Skin of body (tissue), 2 donors: ENCODE data around the gene ELL2. TPM values are rescaled to one million over a fixed set of nuclear protein-coding genes. Genes with fewer than 3 reads are reported as not detected.

Experiments used
- DNase-seq: peaks from one replicate; lab custom pipeline; 2025; lab: John Stamatoyannopoulos, UW
- total RNA-seq: library from RNA; depleted of rRNA; stranded (reverse); fragments of >200 nt; gene quantifications from one replicate; pipeline ENCODE4 v1.2.3, GENCODE V29; 2014

The ELL2 gene
- total RNA-seq, 1 donor from 2014 or later: 61.1 TPM

DNA sequence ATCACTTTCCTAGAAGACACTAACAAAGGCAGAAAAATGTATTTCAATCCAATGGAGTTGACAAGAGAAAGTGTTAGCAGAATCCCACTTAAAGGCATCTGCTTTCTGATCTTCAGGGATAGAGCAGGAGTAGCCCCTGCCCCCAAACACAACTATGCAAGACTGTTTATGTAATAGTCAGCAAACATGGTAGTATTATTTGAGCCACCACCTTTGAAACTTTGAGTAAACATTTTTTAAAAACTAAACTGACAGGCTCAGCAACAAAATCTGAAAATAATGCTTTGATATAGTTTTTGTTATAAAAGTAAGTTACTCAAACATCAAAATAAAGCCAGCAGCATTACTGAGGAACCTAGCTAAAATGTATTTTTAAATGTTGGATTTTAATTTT is 4.8 kb downstream of the ELL2 start:
- DNase-seq: no peak

GRCh38 chr5:95956021-95956899 is 5.4 kb downstream of the ELL2 start:
- no peak for DNase-seq

GRCh38 chr5:95954716-95955115 is 6.9 kb downstream of the ELL2 start:
- no peak for DNase-seq

GRCh38 chr5:95953021-95953702 is 8.5 kb downstream of the ELL2 start:
- DNase-seq: no peak

DNA sequence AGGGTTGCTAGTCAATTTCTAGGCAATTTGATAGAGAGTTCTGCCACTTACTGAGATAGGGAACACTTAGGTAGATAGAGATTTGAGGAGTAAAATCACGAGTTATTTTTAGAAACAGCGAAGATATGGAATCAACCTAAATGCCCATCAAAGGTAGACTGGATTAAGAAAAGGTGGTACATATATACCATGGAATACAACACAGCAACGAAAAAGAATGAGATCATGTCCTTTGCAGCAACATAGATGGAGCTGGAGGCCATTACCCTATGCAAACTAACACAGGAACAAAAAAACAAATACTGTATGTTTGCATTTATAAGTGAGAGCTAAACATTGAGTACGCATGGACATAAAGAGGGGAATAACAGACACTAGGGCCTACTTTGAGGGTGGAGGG is 9.7 kb downstream of the ELL2 start:
- no peak for DNase-seq

GRCh38 chr5:95949810-95950209 is 11.8 kb downstream of the ELL2 start:
- DNase-seq: no peak

GRCh38 chr5:95948631-95949030 is 13.0 kb downstream of the ELL2 start:
- no peak for DNase-seq

DNA sequence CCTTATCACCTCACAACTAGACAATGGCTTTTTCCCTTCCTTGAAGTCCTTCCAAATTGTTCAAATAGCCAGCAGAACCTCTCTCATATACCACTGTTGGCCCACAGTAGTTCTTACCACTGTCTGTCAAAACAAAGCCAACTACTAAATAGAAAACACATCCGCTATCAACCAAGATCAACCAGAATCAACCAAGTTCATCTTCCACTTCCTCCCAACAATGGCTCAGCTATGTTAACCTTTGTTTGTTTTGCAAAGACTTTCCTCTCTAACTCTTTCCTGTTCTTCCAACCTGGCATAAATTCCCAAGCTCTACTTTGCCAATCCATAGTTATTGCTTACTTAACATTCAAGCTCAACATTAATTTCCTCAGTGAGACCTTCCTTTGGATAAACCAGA is 15.2 kb downstream of the ELL2 start:
- DNase-seq: no peak

DNA sequence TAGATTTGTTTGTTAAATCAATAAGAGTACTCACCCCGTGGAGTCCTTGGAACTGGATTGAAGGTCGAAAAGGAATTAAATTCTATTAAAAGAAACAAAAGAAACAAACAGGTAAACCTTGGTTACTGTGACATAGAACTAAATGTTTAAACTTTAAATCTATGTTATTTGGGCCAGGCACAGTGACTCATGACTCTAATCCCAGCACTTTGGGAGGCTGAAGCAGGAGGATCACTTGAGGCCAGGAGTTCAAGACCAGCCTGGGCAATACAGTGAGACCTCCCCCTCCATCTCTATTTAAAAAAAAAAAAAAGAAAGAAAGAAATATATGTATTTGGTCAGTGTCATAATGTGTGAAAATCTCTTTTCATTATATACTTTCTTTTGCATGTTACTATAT is 18.7 kb downstream of the ELL2 start:
- no peak for DNase-seq

GRCh38 chr5:95942414-95942813 is 19.2 kb downstream of the ELL2 start:
- DNase-seq: no peak

DNA sequence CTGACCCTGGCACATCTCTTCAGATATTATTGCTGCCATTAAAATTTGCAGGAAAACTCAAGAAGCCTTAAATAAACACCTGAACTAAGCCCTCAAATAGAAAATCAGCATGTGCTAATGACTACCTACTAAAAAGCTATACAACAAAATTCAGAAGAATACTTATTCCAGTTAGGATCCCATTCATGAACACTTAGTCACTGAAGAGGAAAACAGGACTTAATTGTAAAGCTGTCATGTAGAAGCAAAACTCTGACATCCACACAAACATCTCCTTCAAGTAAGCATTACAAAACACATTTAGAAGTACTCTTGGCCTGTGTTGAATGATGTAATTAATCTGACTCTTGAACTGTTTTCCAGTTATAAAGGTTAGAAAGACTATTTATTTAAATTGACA is 19.9 kb downstream of the ELL2 start:
- DNase-seq: no peak

DNA sequence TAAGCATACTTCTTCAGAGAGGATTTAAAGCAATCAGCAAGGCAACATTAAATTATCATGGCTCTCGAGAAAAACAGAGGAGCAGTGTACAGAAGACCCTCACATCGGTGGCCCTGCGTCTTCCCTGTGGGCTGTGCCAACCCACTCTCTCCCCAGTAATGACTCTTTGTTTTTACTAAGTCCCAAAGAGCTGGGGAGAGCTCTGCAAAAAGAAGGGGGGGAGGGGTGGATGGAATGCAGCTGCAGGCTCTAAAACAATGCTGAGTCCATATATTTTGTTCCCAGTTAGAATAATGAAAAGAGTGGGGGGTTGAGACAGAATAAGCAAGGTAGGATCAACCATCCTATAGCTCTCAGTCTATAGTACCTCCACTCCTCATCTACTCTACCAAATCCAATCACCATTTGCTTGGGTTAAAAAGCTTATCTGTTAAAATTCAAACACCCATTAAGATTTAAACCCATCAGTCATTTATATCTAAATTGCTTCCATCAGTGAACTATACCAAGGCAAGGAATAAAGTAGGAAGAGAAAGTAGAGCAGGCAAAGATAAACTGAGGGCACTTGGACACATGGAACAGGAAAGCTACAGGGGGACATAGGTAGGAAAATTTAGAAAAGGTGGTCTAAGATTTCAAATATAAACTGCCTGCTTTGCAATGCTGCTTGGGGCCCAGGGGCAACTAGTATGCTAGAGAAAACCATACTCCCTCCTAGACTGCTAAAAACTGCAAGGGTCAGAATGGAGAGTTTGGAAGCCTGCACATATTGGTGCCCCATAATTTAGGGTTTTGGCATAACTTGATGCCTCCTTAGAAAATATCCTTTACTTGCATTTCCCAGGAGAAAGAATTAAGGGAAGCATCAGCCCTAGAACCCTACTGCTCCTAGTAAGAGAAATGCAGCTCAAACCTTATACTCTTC is 20.6 kb downstream of the ELL2 start:
- DNase-seq: no peak

DNA sequence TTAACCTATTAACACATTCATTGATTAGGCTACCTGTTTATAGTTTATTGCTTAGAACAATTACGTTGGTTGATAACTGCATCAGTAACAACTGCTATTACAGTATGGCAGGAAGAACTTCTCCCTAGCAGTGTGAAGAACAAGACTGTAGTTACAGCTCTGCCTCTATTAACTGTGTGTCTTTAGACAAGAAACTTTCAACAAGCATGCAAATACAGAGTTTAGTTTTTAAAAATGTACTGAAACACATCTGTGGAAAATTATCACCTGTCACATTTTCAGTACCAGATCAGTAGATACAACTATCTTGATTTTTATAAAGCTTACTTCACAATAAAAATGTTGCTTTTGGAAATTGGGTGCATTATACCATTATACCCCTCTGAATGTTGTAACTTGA is 22.2 kb downstream of the ELL2 start:
- no peak for DNase-seq

DNA sequence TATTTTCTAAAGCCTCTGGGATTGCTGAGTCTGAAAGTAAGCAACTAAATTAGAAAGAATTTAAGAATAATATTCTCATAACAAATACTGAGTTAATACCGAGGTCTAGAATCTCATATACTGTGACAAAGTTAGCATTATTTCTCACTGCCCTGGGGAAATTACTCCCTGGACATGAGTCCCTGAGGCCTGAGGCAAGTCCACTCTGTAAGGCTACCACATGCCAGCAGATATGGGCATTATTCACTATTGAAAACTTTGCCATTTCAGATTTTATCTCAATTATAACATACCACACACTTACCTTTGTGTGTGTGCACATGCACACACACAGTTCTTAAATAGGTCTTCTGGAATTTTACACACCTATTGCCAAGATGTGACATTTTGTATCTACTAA is 22.9 kb downstream of the ELL2 start:
- no peak for DNase-seq

- no peak for DNase-seq
These were observed 23.3 kb downstream of the ELL2 start for GRCh38 chr5:95938347-95938746.

DNA sequence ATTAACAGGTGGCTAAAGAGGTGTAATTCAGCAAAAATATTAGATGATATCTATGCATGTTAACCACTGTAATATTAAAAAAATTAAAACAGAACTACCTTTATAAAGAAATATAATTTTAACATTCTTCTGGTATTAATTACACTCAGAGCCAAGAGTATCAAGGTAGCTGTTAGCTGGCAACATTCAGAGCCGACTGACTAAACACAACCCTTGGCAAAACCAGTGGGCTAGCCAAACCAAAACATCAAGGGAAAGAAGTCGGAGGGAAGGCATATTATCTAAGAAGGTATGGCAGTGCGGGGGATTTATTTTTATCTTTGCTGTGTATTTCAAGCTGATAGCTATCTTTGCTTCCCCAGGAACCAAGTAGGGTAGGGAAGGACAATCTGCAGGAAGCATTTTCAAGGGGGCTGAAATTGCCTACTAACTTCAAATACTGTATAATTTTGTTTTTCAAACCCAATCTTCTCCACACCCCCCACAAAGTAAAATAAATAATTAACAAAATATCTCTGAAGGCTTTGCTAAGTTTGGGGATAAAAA is 24.0 kb downstream of the ELL2 start:
- no peak for DNase-seq

GRCh38 chr5:95936812-95937397 is 24.7 kb downstream of the ELL2 start:
- no peak for DNase-seq

DNA sequence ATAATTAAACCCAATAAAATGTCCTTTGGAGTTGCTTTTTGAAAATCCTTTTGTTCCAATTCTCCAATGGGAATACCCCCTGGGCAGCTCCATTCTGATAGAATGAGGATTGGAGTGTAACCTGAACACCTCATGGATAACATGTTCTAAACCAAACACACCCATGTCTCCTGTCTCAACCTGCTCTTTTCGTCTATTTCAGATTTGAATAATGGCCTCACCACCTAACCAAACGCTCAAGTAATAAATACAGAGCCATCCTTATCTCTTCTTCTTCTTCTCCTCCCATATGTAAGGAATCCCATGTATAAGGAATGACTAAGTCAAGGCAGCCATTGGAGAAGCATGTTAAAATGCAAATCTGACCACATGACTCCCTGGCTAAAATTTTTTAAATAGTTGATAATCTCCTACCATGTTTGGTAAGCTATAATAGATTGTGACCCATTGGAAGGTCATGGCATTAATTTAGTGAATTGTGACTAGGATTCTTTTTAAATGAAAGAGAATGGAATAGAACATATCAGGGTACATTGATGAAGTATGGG is 26.0 kb downstream of the ELL2 start:
- no peak for DNase-seq

GRCh38 chr5:95934207-95934804 is 27.3 kb downstream of the ELL2 start:
- DNase-seq: no peak

GRCh38 chr5:95932941-95933340 is 28.7 kb downstream of the ELL2 start:
- DNase-seq: no peak
